Spleen (tissue), 11 donors: ENCODE results near the gene TMEM132D. TPM values are rescaled to one million over a fixed set of nuclear protein-coding genes. Genes with fewer than 3 reads are reported as not detected.

Experiments
- DNase-seq: peaks from one replicate; pipeline ENCODE4 v3.0.0-alpha.2; 2020
- H3K27ac ChIP-seq, 8 donors: fragments of 200-600 bp; sonication (generic) in 7 of 8; 1 replicate in 4 of 8; 2 replicates in 4 of 8; pipeline versions ENCODE4 v1.5.0 to v1.8.0; 2016 to 2021; ENCODE audit warnings: inconsistent platforms in 4 of 8, mild to moderate bottlenecking in 4 of 8, moderate library complexity in 1 of 8
- H3K27me3 ChIP-seq, 7 donors: fragments of 200-600 bp; sonication (generic) in 6 of 7; replicated peaks in 1 of 7; 1 replicate in 4 of 7; 2 replicates in 3 of 7; pipeline versions ENCODE4 v1.5.0 to v1.8.0; 2016 to 2021; ENCODE audit warnings: inconsistent platforms in 3 of 7, mild to moderate bottlenecking in 1 of 7
- H3K36me3 ChIP-seq, 6 donors: fragments of 200-600 bp; sonication (generic) in 5 of 6; 1 replicate in 4 of 6; 2 replicates in 2 of 6; pipeline versions ENCODE4 v1.5.0 to v1.8.0; 2016 to 2021; ENCODE audit warnings: inconsistent platforms in 2 of 6
- H3K4me1 ChIP-seq, 6 donors: fragments of 200-600 bp; sonication (generic) in 5 of 6; 1 replicate in 3 of 6; 2 replicates in 3 of 6; pipeline versions ENCODE4 v1.5.0 to v1.8.0; 2016 to 2021; ENCODE audit warnings: inconsistent platforms in 3 of 6
- H3K4me3 ChIP-seq, 8 donors: fragments of 200-600 bp; sonication (generic) in 7 of 8; 1 replicate in 4 of 8; 2 replicates in 4 of 8; pipeline versions ENCODE4 v1.5.0 to v1.8.0; 2016 to 2021; ENCODE audit warnings: inconsistent platforms in 4 of 8, mild to moderate bottlenecking in 4 of 8, moderate library complexity in 2 of 8
- H3K9me3 ChIP-seq, 8 donors: fragments of 200-600 bp; sonication (generic) in 7 of 8; 1 replicate in 4 of 8; 2 replicates in 4 of 8; pipeline versions ENCODE4 v1.5.0 to v1.8.0; 2016 to 2021; ENCODE audit warnings: inconsistent platforms in 4 of 8
- CTCF ChIP-seq, 11 experiments: fragments of 200-600 bp in 7 of 11; fragments of 450-650 bp in 4 of 11; sonication (generic) in 4 of 11; IDR thresholded peaks in 8 of 11; conservative IDR thresholded peaks in 3 of 11; 1 replicate in 7 of 11; 2 replicates in 4 of 11; pipeline versions ENCODE4 v1.4.0 to v1.8.0; 2016 to 2021; ENCODE audit warnings: antibody characterized with exemption in 11 of 11, inconsistent platforms in 4 of 11, mild to moderate bottlenecking in 1 of 11
- POLR2A ChIP-seq, 3 donors: fragments of 450-650 bp; IDR thresholded peaks; one replicate each; pipeline ENCODE4 v1.5.1; 2017; ENCODE audit warnings: antibody characterized with exemption in 3 of 3, mild to moderate bottlenecking in 1 of 3
- POLR2AphosphoS5 ChIP-seq, 3 donors: sonication (generic); formaldehyde crosslinking; IDR thresholded peaks; one replicate each; pipeline ENCODE4 v1.5.1; 2017; ENCODE audit warnings: antibody characterized with exemption in 3 of 3
- WGBS, 5 donors: extraction: QIAGEN DNeasy Blood & Tissue Kit in 3 of 5; methylation state at CpG; one replicate each; pipeline versions ENCODE4 v1.1.5 to v1.1.7; 2013 to 2018; 5-methylcytosine and 5-hydroxymethylcytosine counted together
- intact Hi-C: fragments of 100-400 bp; cut with DNase I; formaldehyde crosslinking; loops from one replicate; pipeline ENCODE4 v1.15.0; 2023; ENCODE audit warnings: low total_unique reads
- polyA plus RNA-seq, 3 donors: library from polyadenylated mRNA; stranded (reverse); fragments of 200-250 nt; gene quantifications; one replicate each; pipeline ENCODE4 v1.2.1, GENCODE V29; 2013
- total RNA-seq, 7 donors: library from RNA; depleted of rRNA in 3 of 7; stranded (reverse); fragments of >200 nt in 3 of 7; fragmentation: NEBNext Ultra II Directional in 4 of 7; extraction: Animal tissue kit (Norgen Biotek cat#: 25700) in 4 of 7; gene quantifications; one replicate each; pipeline versions ENCODE4 v1.1.0 to v1.2.1, GENCODE V29; 2016 to 2021
- donor health status: healthy with polysubstance abuse.
- donor health status: DM: no; HTN: no; CAD: no; lungs with moderate emphysema.
- donor health status: DM: no; HTN: no; CAD: no.
- donor health status: Bipolar disorder and iron deficiency.
- donor health status: healthy.
- donor health status: DM: no; HTN: no; CAD: no.
- donor health status: DM: yes; HTN: yes; CAD: no.

TMEM132D gene
- total and polyA plus RNA-seq, 10 donors = 0.03 TPM; not detected in 9

DNA sequence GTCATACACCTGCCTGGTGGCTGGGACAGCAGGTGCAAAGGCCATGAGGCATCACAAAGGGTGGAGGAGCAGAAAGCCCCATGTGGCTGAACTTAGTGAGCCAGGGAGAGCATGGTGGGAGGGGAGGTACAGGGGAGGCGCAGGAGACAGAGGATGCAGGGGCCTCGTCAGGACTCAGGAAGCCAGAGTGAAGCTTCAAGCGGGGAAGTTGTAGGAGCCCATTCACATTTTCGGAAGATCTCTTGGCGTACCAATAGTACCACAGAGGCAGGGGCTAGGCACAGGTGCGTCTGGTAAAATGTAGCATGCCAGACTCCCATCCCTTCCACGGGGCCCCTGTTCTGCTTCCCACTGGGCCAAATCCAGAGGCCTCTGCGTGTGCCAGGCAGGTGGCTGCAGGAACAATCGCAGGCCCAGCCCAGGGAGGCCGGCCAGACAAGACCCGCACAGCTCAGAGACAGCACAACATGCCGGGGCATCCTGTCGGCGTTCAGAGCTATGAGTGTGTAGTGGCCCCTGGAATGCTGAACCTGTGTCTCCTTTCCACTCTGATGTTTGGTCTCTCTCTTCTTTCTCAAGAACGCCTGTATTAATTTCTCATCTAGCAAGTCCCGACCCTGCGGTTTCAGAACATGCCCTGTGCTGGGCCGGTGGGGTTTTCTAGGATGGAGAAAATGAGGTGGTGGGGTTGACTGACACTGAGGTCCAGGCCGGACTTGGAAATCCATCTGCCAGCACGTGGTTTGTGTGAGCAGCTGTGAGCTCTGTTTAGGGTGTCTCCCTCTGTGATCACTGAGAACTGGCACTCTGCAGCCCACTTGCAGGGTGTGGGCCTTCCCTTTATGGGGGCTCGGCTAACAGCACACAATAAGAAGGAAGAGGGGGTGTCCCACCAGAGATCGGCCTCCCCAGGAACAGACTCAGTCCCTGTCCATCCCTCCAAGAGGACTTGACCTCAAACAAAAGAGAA is 5.5 kb upstream of the TMEM132D start:
- no peak for DNase-seq

DNA sequence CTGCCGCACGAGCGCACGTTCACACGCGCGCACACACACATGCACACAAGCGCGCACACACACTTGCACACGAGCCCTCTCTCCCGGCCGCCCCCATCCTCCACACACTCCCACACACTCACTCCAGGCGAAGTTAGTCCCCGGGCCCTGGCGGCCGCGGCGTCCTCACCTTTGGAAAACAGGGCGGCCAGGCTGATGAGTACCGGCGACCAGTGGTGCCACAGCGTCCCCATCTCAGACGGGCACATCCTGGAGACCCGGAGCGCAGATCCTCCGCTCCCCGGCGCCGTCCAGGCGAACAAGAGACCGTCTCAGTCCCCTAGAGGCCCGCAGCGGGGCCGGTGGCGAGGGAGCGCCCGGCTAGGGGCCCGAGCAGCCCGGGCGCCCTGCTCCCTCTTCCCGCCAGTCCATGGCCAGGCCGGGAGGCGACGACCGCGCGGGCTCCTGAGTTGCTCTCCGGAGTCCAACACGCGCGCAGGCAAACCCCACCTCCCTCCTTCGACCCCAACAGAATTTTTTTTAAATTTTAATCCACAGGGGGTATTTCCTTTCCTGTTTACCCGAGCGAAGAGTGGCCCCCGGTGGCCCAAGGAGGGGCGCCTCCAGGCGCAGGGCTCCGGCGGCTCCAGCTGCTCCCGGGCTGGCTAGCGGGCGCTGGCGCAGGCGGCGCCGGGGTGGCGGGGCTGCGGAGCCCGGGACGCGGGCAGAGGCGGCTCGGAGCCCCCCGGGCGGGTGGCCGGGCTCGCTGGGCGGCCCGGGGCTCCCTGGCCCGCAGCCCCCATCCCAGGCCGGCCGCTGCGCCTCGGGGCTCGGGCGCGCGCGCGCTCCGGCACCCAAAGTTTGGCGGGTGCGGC is 506 bp downstream of the TMEM132D start:
- no peak for DNase-seq

More for the DNA sequence above, 5.5 kb upstream of the TMEM132D start:
- H3K9me3 ChIP-seq = no peaks in the 10 kb centered on the region
- intact Hi-C loops = loop anchor here (10.0 kb wide), 3 partner anchors 1135 to 1655 kb away; no protein-coding TSS in a partner anchor
- H3K27ac ChIP-seq = no peak overlapping the region
- 77 to 91% (median 87%) methylated on average over 19 to 22 of the region's 22 CpGs for WGBS, 5 donors
- peaks cover 0 to 79% (median 5%) of the 10 kb centered on the region in 7 donors for H3K27me3 ChIP-seq
- H3K36me3 ChIP-seq = no peaks in the 10 kb centered on the region
- TF ChIP-seq POLR2AphosphoS5 (IDR thresholded peaks at IDR 0.05) (no peak), POLR2A (IDR thresholded peaks at IDR 0.05) (no peak), CTCF (IDR thresholded peaks at IDR 0.05 in 8 of 11, conservative IDR thresholded peaks at IDR 0.05 in 3 of 11) (no peak)
- H3K4me3 ChIP-seq = no peak overlapping the region
- H3K4me1 ChIP-seq = no peaks in the 10 kb centered on the region

GRCh38 chr12:129902371-129903091 is 1.3 kb downstream of the TMEM132D start:
- H3K27me3 ChIP-seq = peaks cover 0 to 66% (median 30%) of the 10 kb centered on the region in 7 donors
- no peak overlapping the region for H3K27ac ChIP-seq
- no peak overlapping the region for H3K4me3 ChIP-seq
- TF ChIP-seq POLR2A (IDR thresholded peaks at IDR 0.05) (no peak), CTCF (IDR thresholded peaks at IDR 0.05 in 8 of 11, conservative IDR thresholded peaks at IDR 0.05 in 3 of 11) (no peak), POLR2AphosphoS5 (IDR thresholded peaks at IDR 0.05) (no peak)
- no peaks in the 10 kb centered on the region for H3K9me3 ChIP-seq
- no peak for DNase-seq
- no peaks in the 10 kb centered on the region for H3K36me3 ChIP-seq
- WGBS, 5 donors = 4 to 10% (median 6%) methylated on average over 13 to 19 of the region's 19 CpGs
- H3K4me1 ChIP-seq = no peaks in the 10 kb centered on the region
- intact Hi-C loops = no loop called here

More for the DNA sequence above, 506 bp downstream of the TMEM132D start:
- Histone ChIP-seq H3K9me3 (no peaks in the 10 kb centered on the region), H3K27me3 (peaks cover 0 to 72% (median 30%) of the 10 kb centered on the region in 7 donors), H3K36me3 (no peaks in the 10 kb centered on the region), H3K4me1 (no peaks in the 10 kb centered on the region), H3K27ac (no peak overlapping the region), H3K4me3 (no peak overlapping the region)
- intact Hi-C loops = no loop called here
- 5 to 8% (median 7%) methylated on average over 54 to 93 of the region's 93 CpGs for WGBS, 5 donors
- TF ChIP-seq CTCF (IDR thresholded peaks at IDR 0.05 in 8 of 11, conservative IDR thresholded peaks at IDR 0.05 in 3 of 11) = no peak
